Gastrocnemius medialis (tissue), 4 donors: ENCODE measurements around the gene MMP24OS. TPM values are rescaled to one million over a fixed set of nuclear protein-coding genes. Genes with fewer than 3 reads are reported as not detected.

Experiments
- ATAC-seq, 2 donors: fragments of 150-250 bp; one replicate each; pipeline ENCODE4 v1.9.1; 2016
- DNase-seq, 2 donors: peaks; one replicate each; pipeline ENCODE4 v3.0.0-alpha.2; 2019
- H3K27ac ChIP-seq, 4 donors: fragments of 200-600 bp; sonication (generic); 1 replicate in 1 of 4; 2 replicates in 3 of 4; pipeline ENCODE4 v1.5.1; 2016 to 2018; ENCODE audit warnings: mild to moderate bottlenecking in 2 of 4, moderate library complexity in 1 of 4
- H3K27me3 ChIP-seq, 3 donors: fragments of 200-600 bp; sonication (generic) in 2 of 3; 1 replicate in 1 of 3; 2 replicates in 2 of 3; pipeline versions ENCODE4 v1.5.1 to v1.6.0; 2016 to 2019; ENCODE audit warnings: mild to moderate bottlenecking in 1 of 3, moderate library complexity in 1 of 3
- H3K36me3 ChIP-seq, 2 donors: fragments of 200-600 bp; sonication (generic) in 1 of 2; one replicate each; pipeline ENCODE4 v1.5.1; 2017 to 2018
- H3K4me1 ChIP-seq, 2 donors: fragments of 200-600 bp; sonication (generic) in 1 of 2; one replicate each; pipeline ENCODE4 v1.5.1; 2016 to 2017; ENCODE audit warnings: mild to moderate bottlenecking in 2 of 2
- H3K4me3 ChIP-seq, 4 donors: fragments of 200-600 bp; sonication (generic) in 3 of 4; 1 replicate in 1 of 4; 2 replicates in 3 of 4; pipeline ENCODE4 v1.5.1; 2016 to 2019; ENCODE audit warnings: mild to moderate bottlenecking in 2 of 4
- H3K9me3 ChIP-seq, 3 donors: fragments of 200-600 bp; sonication (generic) in 2 of 3; 1 replicate in 1 of 3; 2 replicates in 2 of 3; pipeline ENCODE4 v1.5.1; 2016 to 2019
- POLR2A ChIP-seq, 2 donors: fragments of 450-650 bp; IDR thresholded peaks; one replicate each; pipeline ENCODE4 v1.6.1; 2017; ENCODE audit warnings: antibody characterized with exemption in 2 of 2, mild to moderate bottlenecking in 2 of 2, moderate library complexity in 2 of 2
- in situ Hi-C, 4 donors: fragments of 200-750 bp; cut with MboI; loops; one replicate each; pipeline versions ENCODE4 v1.15.0 to v1.8.0; 2017; ENCODE audit warnings: low sequenced_read_pairs in 4 of 4
- intact Hi-C: fragments of 100-400 bp; cut with DNase I; formaldehyde crosslinking; loops from one replicate; pipeline ENCODE4 v1.15.1; 2023; ENCODE audit warnings: low total_unique reads
- total RNA-seq, 4 donors: library from RNA; depleted of rRNA; stranded (reverse); fragments of >200 nt; gene quantifications; one replicate each; pipeline versions ENCODE4 v1.1.0 to v1.2.3, GENCODE V29; 2016
- TF ChIP-seq, protein P1 (sequence below), 5 experiments: fragments of 450-650 bp in 3 of 5; fragments of 200-600 bp in 2 of 5; sonication (generic) in 2 of 5; IDR thresholded peaks in 4 of 5; conservative IDR thresholded peaks in 1 of 5; 1 replicate in 4 of 5; 2 replicates in 1 of 5; pipeline ENCODE4 v1.5.1; 2016 to 2019; ENCODE audit warnings: antibody characterized with exemption in 5 of 5, mild to moderate bottlenecking in 3 of 5, moderate library complexity in 3 of 5

The MMP24OS gene
- total RNA-seq, 4 donors from 2014 or later = 3.8 to 18.4 (median 12.4) TPM

GRCh38 chr20:35305682-35306556 is 28.0 kb upstream of the MMP24OS start:
- TF ChIP-seq POLR2A (IDR thresholded peaks at IDR 0.05) = peak; percentile 8 to 18
- TF ChIP-seq, protein P1, sequence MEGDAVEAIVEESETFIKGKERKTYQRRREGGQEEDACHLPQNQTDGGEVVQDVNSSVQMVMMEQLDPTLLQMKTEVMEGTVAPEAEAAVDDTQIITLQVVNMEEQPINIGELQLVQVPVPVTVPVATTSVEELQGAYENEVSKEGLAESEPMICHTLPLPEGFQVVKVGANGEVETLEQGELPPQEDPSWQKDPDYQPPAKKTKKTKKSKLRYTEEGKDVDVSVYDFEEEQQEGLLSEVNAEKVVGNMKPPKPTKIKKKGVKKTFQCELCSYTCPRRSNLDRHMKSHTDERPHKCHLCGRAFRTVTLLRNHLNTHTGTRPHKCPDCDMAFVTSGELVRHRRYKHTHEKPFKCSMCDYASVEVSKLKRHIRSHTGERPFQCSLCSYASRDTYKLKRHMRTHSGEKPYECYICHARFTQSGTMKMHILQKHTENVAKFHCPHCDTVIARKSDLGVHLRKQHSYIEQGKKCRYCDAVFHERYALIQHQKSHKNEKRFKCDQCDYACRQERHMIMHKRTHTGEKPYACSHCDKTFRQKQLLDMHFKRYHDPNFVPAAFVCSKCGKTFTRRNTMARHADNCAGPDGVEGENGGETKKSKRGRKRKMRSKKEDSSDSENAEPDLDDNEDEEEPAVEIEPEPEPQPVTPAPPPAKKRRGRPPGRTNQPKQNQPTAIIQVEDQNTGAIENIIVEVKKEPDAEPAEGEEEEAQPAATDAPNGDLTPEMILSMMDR (IDR thresholded peaks at IDR 0.05 in 4 of 5, conservative IDR thresholded peaks at IDR 0.05 in 1 of 5) = no peak
- H3K4me3 ChIP-seq = no peak overlapping the region
- in situ Hi-C loops (no loop called here), intact Hi-C loops (loop anchor here (2.0 to 10.0 kb wide), 2 partner anchors 21 to 59 kb away; no protein-coding TSS in a partner anchor)
- DNase-seq (peak; percentile 84 to 91), ATAC-seq (peak; percentile 70 to 82)
- H3K4me1 ChIP-seq = peaks cover 12 to 40% of the 10 kb centered on the region in 2 donors
- H3K27me3 ChIP-seq = no peaks in the 10 kb centered on the region
- peaks cover 0 to 6% of the 10 kb centered on the region in 2 donors for H3K36me3 ChIP-seq
- no peaks in the 10 kb centered on the region for H3K9me3 ChIP-seq
- H3K27ac ChIP-seq = peak overlapping the region; percentile 72 to 90 (median 82)

DNA sequence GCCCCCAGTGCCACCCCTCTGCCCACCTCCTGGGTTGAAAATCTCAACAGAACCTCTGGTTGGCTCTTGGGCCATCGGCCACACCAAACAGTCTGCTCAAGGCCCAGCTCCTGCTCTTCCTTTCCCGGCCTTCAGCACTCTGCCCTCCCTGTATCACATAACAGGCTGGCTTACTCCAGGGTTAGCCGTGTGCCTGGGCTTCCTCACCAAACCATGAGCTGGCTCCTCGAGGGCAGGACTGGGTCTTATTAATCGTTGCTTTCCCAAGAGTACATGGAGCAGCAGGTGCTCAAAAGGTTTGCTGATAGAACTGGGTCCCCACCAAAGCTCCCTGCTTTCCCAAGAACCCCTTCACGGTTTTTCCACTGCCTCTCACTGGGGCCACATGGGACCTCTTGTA is 27.0 kb upstream of the MMP24OS start:
- no peaks in the 10 kb centered on the region for H3K27me3 ChIP-seq
- in situ Hi-C loops (loop anchor here (5.0 kb wide), 2 partner anchors 137 to 142 kb away; no protein-coding TSS in a partner anchor), intact Hi-C loops (loop anchor here (1.0 to 10.0 kb wide), 2 partner anchors 60 to 142 kb away; no protein-coding TSS in a partner anchor)
- TF ChIP-seq POLR2A (IDR thresholded peaks at IDR 0.05) = no peak
- TF ChIP-seq, protein P1 (IDR thresholded peaks at IDR 0.05 in 4 of 5, conservative IDR thresholded peaks at IDR 0.05 in 1 of 5) = no peak
- no peak for ATAC-seq
- DNase-seq = peak in 1 of 2 donors; percentile 42
- H3K27ac ChIP-seq = peak overlapping the region; percentile 72 to 90 (median 82)
- peaks cover 12 to 40% of the 10 kb centered on the region in 2 donors for H3K4me1 ChIP-seq
- no peaks in the 10 kb centered on the region for H3K9me3 ChIP-seq
- no peak overlapping the region for H3K4me3 ChIP-seq
- peaks cover 0 to 6% of the 10 kb centered on the region in 2 donors for H3K36me3 ChIP-seq

DNA sequence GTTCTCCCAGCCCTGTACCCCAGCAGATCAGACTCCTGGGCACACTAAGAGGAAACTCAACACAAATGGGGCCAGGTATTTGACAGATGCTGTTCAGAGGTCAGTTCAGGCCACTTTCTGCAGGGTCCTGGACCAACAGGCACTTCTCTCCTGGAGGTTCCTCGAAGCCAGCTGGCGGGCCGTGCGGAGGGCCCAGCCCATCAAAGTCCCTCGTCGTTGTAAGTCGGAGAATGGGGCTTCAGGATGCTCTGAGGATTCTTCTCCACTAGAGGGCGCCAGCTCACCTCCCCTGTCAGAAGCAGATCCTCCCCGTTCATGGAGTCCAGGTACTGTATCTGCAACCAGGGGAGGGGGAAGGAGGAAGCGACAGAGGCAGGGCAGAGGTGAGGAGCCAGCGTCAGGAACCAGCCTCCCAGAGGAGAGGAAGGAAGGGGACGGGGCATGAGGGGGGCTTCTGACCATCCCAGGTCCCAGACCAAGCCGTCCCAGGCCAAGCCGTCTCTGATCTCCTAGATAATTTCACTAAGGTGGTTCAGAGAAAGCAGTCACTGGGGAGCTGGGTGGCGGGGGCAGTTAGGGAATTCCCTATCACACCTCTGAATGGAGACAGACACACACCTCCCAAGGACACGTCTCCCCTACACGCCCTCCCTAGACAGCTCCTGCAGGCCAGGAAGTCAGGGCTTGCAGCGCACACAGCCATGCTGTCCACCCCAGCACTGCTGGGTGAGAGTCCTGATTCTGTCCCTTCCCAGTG is 26.0 kb upstream of the MMP24OS start:
- Histone ChIP-seq H3K27me3 (no peaks in the 10 kb centered on the region), H3K27ac (peak overlapping the region in 3 of 4 donors; percentile 82 to 90 (median 83)), H3K9me3 (no peaks in the 10 kb centered on the region), H3K4me1 (peaks cover 12 to 40% of the 10 kb centered on the region in 2 donors), H3K4me3 (no peak overlapping the region), H3K36me3 (peaks cover 0 to 6% of the 10 kb centered on the region in 2 donors)
- intact Hi-C loops (loop anchor here (1.0 to 10.0 kb wide), 3 partner anchors 61 to 143 kb away; no protein-coding TSS in a partner anchor), in situ Hi-C loops (loop anchor here (5.0 kb wide), 2 partner anchors 138 to 143 kb away; no protein-coding TSS in a partner anchor)
- DNase-seq (peak; percentile 67 to 81), ATAC-seq (peak; percentile 39 to 46)
- TF ChIP-seq POLR2A (IDR thresholded peaks at IDR 0.05) = no peak
- TF ChIP-seq, protein P1 (IDR thresholded peaks at IDR 0.05 in 4 of 5, conservative IDR thresholded peaks at IDR 0.05 in 1 of 5) = peak; percentile 68 to 95 (median 92)

DNA sequence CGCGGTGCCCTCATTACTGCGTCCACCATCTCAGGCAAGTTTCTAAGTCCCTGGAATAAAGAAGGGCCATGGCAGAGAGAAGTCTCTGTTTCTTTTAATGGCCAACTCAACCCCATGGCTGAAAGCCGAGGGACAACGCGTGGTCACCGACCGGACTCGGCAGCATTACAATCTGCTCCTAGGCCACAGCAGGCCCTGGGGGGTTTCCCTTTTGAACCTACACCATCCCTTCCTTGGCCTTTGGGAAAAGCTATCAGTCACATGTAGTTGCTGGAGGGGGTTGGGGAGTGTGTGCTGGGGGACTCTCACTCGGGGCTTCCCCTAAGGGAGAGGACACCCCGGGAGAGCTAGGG is 25.4 kb upstream of the MMP24OS start:
- H3K4me3 ChIP-seq = no peak overlapping the region
- in situ Hi-C loops = loop anchor here (5.0 kb wide), 2 partner anchors 139 to 144 kb away; no protein-coding TSS in a partner anchor

More for the DNA sequence above, 25.4 kb upstream of the MMP24OS start:
- H3K36me3 ChIP-seq = peaks cover 0 to 6% of the 10 kb centered on the region in 2 donors
- intact Hi-C loops = loop anchor here (1.0 to 10.0 kb wide), 2 partner anchors 61 to 136 kb away; no protein-coding TSS in a partner anchor
- TF ChIP-seq POLR2A (IDR thresholded peaks at IDR 0.05) = no peak
- TF ChIP-seq, protein P1 (IDR thresholded peaks at IDR 0.05 in 4 of 5, conservative IDR thresholded peaks at IDR 0.05 in 1 of 5) = no peak
- ATAC-seq (no peak), DNase-seq (no peak)
- H3K27me3 ChIP-seq = no peaks in the 10 kb centered on the region
- no peak overlapping the region for H3K27ac ChIP-seq
- H3K4me1 ChIP-seq = peaks cover 10 to 34% of the 10 kb centered on the region in 2 donors
- no peaks in the 10 kb centered on the region for H3K9me3 ChIP-seq
